ENCODE results near the gene PACSIN1. TPM values are rescaled to one million over a fixed set of nuclear protein-coding genes. Genes with fewer than 3 reads are reported as not detected.

Gene PACSIN1
- polyA plus RNA-seq, 1 donor (not counting 4 experiments of a cell fraction or from before 2014, with no cell fraction given): not detected

GRCh38 chr6:34583461-34583860, 117.6 kb downstream of the PACSIN1 start:
- H3K4me2 ChIP-seq (ENCODE audit: control insufficient read depth, extremely low read depth, insufficient read depth, low read depth, low read length): no peak overlapping the region
- no peaks in the 10 kb centered on the region for H3K27me3 ChIP-seq (ENCODE audit: control insufficient read depth, extremely low read depth, insufficient read depth, low read length)
- H3K9me3 ChIP-seq (ENCODE audit: control insufficient read depth, low read depth, low read length): no peaks in the 10 kb centered on the region
- TF ChIP-seq CTCF (optimal IDR thresholded peaks at IDR 0.05 in 1 of 3, IDR thresholded peaks at IDR 0.05 in 1 of 3, conservative IDR thresholded peaks at IDR 0.05 in 1 of 3; ENCODE audit: extremely low read depth in 1 of 3, insufficient read depth in 2 of 3, low read length in 3 of 3) (peak in 2 of 3 experiments; percentile 30 to 80), EZH2 (IDR thresholded peaks at IDR 0.05; ENCODE audit: low read length) (no peak)
- no peak overlapping the region for H3K9ac ChIP-seq (ENCODE audit: control insufficient read depth, extremely low read depth, insufficient read depth, low read length)
- H3K79me2 ChIP-seq (ENCODE audit: control insufficient read depth, insufficient read depth, low read length): peaks cover 2% of the 10 kb centered on the region
- no peaks in the 10 kb centered on the region for H3K9me1 ChIP-seq (ENCODE audit: control insufficient read depth, extremely low read depth, insufficient read depth, low read length)
- DNase-seq (ENCODE audit: low read depth, low spot score) (no peak), FAIRE-seq (no peak)
- no peaks in the 10 kb centered on the region for H4K20me1 ChIP-seq (ENCODE audit: control insufficient read depth, extremely low read depth, insufficient read depth, low read length)
- H3K4me3 ChIP-seq (ENCODE audit: control insufficient read depth in 2 of 3, extremely low read depth in 1 of 3, insufficient read depth in 2 of 3, low read depth in 1 of 3, low read length in 3 of 3): no peak overlapping the region
- dilution Hi-C loops (cut with MboI; ENCODE audit: extremely low pct_ligation_motif_present, low sequenced_read_pairs): no loop called here
- H3K27ac ChIP-seq (ENCODE audit: control insufficient read depth, insufficient read depth, low read length): no peak overlapping the region
- peaks cover 9 to 14% of the 10 kb centered on the region in 2 experiments for H3K36me3 ChIP-seq (ENCODE audit: control insufficient read depth in 2 of 2, extremely low read depth in 1 of 2, insufficient read depth in 2 of 2, low read length in 2 of 2)
- H3K4me1 ChIP-seq (ENCODE audit: control insufficient read depth, extremely low read depth, insufficient read depth, low read length): peaks cover 8% of the 10 kb centered on the region
- no peak overlapping the region for H2AFZ ChIP-seq (ENCODE audit: control insufficient read depth, low read length)

DNA sequence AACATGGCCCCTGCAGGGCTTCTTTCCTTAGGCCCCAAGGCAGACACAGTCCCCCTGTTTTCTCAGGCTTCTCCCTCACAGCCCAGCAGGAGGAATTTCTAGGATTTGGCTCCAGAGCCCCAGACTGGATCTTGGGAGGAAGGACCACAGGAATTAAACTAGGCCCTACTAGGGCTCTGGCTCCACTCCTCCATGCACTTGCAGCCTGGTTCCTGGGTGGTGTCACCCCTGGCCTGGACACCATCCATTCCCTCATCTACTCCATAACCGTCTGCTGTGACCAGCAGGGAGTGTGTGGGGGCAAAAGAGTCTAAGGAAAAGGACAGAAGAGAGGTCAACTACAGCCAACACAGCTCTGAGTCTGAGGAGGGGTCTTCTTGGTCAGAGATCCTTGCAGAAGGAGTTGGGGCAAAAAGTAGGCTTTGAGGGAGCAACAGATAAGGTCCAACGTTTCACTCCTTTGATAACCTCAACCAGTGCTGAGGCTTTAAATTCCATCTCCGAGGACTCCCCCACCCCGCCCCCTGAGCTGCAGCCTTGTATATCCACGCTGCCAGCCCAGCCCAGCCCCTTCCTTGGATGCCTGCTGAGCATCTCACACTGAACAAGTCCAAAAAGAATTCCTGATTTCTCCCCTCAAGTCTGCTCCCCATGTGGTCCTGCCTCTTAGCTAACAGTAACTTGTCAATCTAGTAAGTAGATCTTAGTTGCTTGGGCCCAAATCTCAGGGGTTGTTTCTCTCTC, 118.2 kb downstream of the PACSIN1 start:
- no peak overlapping the region for H3K4me3 ChIP-seq (ENCODE audit: control insufficient read depth in 2 of 3, extremely low read depth in 1 of 3, insufficient read depth in 2 of 3, low read depth in 1 of 3, low read length in 3 of 3)
- no peak for FAIRE-seq
- peaks cover 8% of the 10 kb centered on the region for H3K4me1 ChIP-seq (ENCODE audit: control insufficient read depth, extremely low read depth, insufficient read depth, low read length)
- no peaks in the 10 kb centered on the region for H3K9me1 ChIP-seq (ENCODE audit: control insufficient read depth, extremely low read depth, insufficient read depth, low read length)
- no peaks in the 10 kb centered on the region for H3K9me3 ChIP-seq (ENCODE audit: control insufficient read depth, low read depth, low read length)
- H4K20me1 ChIP-seq (ENCODE audit: control insufficient read depth, extremely low read depth, insufficient read depth, low read length): no peaks in the 10 kb centered on the region
- no peak overlapping the region for H3K4me2 ChIP-seq (ENCODE audit: control insufficient read depth, extremely low read depth, insufficient read depth, low read depth, low read length)
- TF ChIP-seq EZH2 (IDR thresholded peaks at IDR 0.05; ENCODE audit: low read length): no peak
- no peak for TF ChIP-seq CTCF (optimal IDR thresholded peaks at IDR 0.05 in 1 of 3, IDR thresholded peaks at IDR 0.05 in 1 of 3, conservative IDR thresholded peaks at IDR 0.05 in 1 of 3; ENCODE audit: extremely low read depth in 1 of 3, insufficient read depth in 2 of 3, low read length in 3 of 3)
- no peak overlapping the region for H2AFZ ChIP-seq (ENCODE audit: control insufficient read depth, low read length)
- peaks cover 2% of the 10 kb centered on the region for H3K79me2 ChIP-seq (ENCODE audit: control insufficient read depth, insufficient read depth, low read length)
- no peak for DNase-seq (ENCODE audit: low read depth, low spot score)
- H3K9ac ChIP-seq (ENCODE audit: control insufficient read depth, extremely low read depth, insufficient read depth, low read length): no peak overlapping the region
- dilution Hi-C loops (cut with MboI; ENCODE audit: extremely low pct_ligation_motif_present, low sequenced_read_pairs): no loop called here
- no peaks in the 10 kb centered on the region for H3K27me3 ChIP-seq (ENCODE audit: control insufficient read depth, extremely low read depth, insufficient read depth, low read length)
- H3K36me3 ChIP-seq (ENCODE audit: control insufficient read depth in 2 of 2, extremely low read depth in 1 of 2, insufficient read depth in 2 of 2, low read length in 2 of 2): peaks cover 9 to 17% of the 10 kb centered on the region in 2 experiments
- no peak overlapping the region for H3K27ac ChIP-seq (ENCODE audit: control insufficient read depth, insufficient read depth, low read length)

All from keratinocyte (primary cell).